Epithelial cell of esophagus (primary cell): Measurements from ENCODE around the gene NACC1.

Source experiments
- DNase-seq: peaks from one replicate; pipeline ENCODE4 v3.0.0; 2010; ENCODE audit warnings: low read depth
- H3K4me3 ChIP-seq: 2 replicates; pipeline ENCODE4 v1.5.1; 2011; ENCODE audit warnings: mild to moderate bottlenecking, low read length, control low read depth
- CTCF ChIP-seq: IDR thresholded peaks from 2 replicates; pipeline ENCODE4 v1.5.1; 2011; ENCODE audit warnings: low read depth, mild to moderate bottlenecking, low read length, control low read depth, inconsistent platforms; ENCODE audit not compliant: insufficient read depth; ENCODE audit errors: missing control alignments

The NACC1 gene

DNA sequence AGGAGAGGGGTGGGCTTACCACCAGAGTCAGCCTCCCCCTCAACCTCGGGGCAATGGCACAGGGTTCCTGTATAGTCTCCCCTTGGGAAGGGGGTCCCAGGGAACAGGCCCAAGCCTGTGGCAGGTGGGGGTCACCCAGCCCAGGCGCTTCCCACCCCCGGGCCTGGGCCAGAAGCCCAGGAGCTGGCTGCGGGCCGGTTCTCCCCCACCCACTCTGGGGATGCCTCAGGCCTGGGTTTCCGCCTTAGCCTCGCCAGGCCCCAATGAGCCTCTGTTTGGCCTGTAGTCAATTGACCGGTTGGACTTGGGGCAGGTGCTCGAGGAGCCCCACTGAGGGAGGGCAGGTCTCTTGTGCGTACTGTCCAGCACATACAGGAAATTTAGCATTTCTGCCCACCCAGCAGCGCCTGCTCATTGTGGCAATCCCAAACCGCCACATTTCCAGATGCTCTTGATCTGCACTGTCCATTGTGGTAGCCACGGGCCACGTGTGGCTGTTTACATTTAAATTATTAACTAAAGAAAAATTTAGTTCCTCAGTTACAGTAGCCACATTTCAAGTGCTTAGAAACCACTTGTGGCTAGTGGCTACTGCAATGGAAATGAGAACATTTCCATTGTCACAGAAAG, 25.3 kb upstream of the NACC1 start:
- no peak for DNase-seq
- no peak overlapping the region for H3K4me3 ChIP-seq
- no peak for TF ChIP-seq CTCF

- TF ChIP-seq CTCF, result peak; percentile 87
- DNase-seq, result peak; percentile 78
- H3K4me3 ChIP-seq, result no peak overlapping the region
Measured at GRCh38 chr19:13093407-13094105, 24.5 kb upstream of the NACC1 start.

GRCh38 chr19:13094106-13094504, 24.0 kb upstream of the NACC1 start:
- H3K4me3 ChIP-seq, result no peak overlapping the region
- no peak for TF ChIP-seq CTCF
- no peak for DNase-seq

DNA sequence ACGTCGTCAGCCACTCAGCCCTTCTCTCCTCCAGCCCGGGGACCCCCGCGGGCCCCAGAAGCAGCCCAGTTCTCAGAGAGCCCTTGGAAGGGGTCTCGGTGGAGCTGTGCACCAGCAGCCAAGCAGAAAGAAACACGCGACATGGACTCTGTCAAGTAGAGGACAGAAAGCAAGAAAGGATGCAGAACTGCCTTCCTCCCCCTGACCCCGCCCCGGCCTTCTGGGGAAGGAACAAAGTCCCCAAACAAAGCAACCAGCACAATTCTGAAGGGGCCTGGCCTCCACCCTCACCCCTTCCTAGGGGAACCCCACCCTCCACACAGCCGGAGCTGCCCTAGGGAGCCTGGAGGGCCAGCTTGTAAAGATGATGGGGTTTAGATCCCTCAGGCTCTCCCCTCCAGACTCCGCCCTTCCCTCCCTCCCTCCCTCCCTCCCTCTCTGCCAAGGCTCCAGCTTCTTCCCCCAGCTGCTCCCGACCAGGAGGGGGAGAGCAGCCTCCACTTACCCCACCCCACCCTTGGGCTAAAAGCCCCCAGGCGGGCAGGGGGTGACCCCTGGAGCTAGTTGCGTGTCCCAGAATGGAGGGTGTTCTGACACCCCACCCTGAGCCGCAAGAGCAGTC, 23.2 kb upstream of the NACC1 start:
- no peak overlapping the region for H3K4me3 ChIP-seq
- TF ChIP-seq CTCF, result no peak
- DNase-seq, result no peak

- TF ChIP-seq CTCF, result no peak
- DNase-seq, result no peak
- no peak overlapping the region for H3K4me3 ChIP-seq
Measured at GRCh38 chr19:13095393-13095784, 22.7 kb upstream of the NACC1 start.

- no peak overlapping the region for H3K4me3 ChIP-seq
- peak; percentile 12 for TF ChIP-seq CTCF
- no peak for DNase-seq
Measured at GRCh38 chr19:13095934-13096927, 21.8 kb upstream of the NACC1 start.
